Activated naive CD4-positive, alpha-beta T cell treated with anti-CD3 and anti-CD28 coated beads, Interleukin-2, amount 10 ng/mL, durations not matched to agents 7 days and 5 days (primary cell): ENCODE data around the gene IGF1.

Experiments used
- CTCF ChIA-PET: fragments of 350-600 bp; sonication (Branson Sonifier 250); formaldehyde crosslinking; loops from one replicate; lab custom pipeline; 2021; ENCODE audit warnings: antibody characterized with exemption; lab: Charles Lee
- DNase-seq: peaks from one replicate; pipeline ENCODE4 v3.0.0-alpha.2; 2020
- H3K27ac Mint-ChIP-seq: one replicate; pipeline ENCODE4 v1.8.0; 2021; ENCODE audit warnings: mild to moderate bottlenecking, moderate library complexity, mixed read lengths
- H3K27me3 Mint-ChIP-seq: one replicate; pipeline ENCODE4 v1.8.0; 2021; ENCODE audit warnings: mild to moderate bottlenecking, mixed read lengths
- H3K36me3 Mint-ChIP-seq: one replicate; pipeline ENCODE4 v1.8.0; 2021; ENCODE audit warnings: mixed read lengths
- H3K4me1 Mint-ChIP-seq: one replicate; pipeline ENCODE4 v1.8.0; 2021; ENCODE audit warnings: mixed read lengths
- H3K4me3 Mint-ChIP-seq: one replicate; pipeline ENCODE4 v1.8.0; 2021; ENCODE audit warnings: mild to moderate bottlenecking, moderate library complexity, mixed read lengths
- H3K9me3 Mint-ChIP-seq: one replicate; pipeline ENCODE4 v1.8.0; 2021; ENCODE audit warnings: mixed read lengths

Gene IGF1

DNA sequence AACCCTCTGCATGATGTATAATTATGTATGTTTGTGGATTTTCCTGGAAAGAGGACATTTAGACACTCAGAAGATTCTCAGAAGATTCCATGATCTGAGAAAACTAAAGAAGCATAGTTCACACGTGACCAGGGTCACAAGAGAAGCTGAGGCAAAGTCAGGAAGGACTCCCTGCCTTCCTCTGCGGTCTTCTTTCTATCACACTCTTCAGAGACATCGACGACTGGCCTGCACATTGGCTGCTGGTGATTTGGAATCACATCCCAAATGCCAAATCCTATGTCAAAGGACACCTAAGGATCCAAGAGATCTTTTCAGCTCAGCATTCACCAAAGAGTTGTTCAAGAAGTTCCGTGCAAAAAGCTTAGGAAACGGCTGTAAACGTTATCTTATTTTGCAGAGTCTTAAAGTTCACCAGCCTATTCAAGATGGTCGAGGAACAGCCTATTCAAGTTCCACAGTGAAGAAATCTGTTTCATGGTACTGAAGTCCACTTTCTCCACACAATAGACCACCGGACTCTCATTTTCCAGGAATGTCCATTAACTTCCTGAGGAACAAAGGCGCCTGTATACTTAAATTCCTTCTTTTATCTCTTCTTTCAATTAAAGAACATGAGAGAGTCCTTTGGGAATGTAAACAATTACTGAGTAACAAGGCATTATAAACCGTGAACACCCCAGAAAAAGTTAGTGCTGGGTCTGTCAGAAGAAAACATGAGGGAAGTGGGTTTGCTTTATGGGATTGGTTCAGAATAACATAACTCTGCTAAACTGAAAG is 42.1 kb downstream of the IGF1 start:
- peaks cover 8% of the 10 kb centered on the region for H3K27me3 Mint-ChIP-seq
- no peaks in the 10 kb centered on the region for H3K36me3 Mint-ChIP-seq
- no peak overlapping the region for H3K27ac Mint-ChIP-seq
- no peak for DNase-seq
- no peak overlapping the region for H3K4me3 Mint-ChIP-seq
- CTCF ChIA-PET = no interaction called here
- no peaks in the 10 kb centered on the region for H3K4me1 Mint-ChIP-seq
- no peaks in the 10 kb centered on the region for H3K9me3 Mint-ChIP-seq

DNA sequence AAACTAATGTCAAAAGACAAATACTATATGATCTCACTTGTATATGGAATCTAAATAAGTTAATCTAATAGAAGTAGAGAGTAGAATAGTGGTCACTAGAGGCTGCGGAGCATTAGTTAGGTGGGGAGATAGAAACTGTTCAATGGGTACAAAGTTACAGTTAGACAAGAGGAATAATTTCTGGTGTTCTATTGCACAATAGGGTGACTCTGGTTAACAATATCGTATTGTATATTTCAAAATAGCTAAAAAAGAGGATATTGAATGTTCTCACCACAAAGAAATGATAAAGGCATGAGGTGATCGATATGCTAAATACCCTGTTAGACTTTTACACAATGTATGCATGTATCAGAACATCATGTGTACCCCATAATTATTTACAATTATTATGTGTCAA is 42.9 kb downstream of the IGF1 start:
- Mint-ChIP-seq H3K27ac (no peak overlapping the region), H3K4me1 (no peaks in the 10 kb centered on the region), H3K36me3 (no peaks in the 10 kb centered on the region), H3K4me3 (no peak overlapping the region), H3K27me3 (peaks cover 8% of the 10 kb centered on the region), H3K9me3 (no peaks in the 10 kb centered on the region)
- no peak for DNase-seq
- CTCF ChIA-PET = interaction anchor here (0.6 kb wide), 1 partner anchor 445 kb away, joined by 4 read pairs; no protein-coding TSS in a partner anchor

DNA sequence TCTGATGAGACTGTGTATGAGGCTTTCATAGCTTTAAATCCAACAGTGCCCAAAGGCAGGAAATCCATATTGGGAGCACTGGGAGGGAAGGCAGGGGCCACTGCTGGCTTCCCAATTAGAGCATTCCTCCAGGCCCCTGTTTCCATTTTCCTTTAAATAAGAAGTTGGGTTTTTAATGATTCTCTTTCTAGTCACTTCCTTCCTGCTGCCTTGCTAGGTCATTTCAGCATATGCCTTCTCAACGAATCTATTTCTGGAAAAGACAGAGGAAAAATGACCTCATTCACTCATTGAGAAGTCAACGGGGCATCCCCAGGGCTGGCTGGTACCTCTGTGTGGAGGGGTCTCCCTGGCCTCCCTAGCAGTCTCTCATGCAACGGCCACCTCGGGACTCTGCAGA is 43.5 kb downstream of the IGF1 start:
- CTCF ChIA-PET = no interaction called here
- Mint-ChIP-seq H3K4me3 (no peak overlapping the region), H3K4me1 (no peaks in the 10 kb centered on the region), H3K27me3 (peaks cover 8% of the 10 kb centered on the region), H3K27ac (no peak overlapping the region), H3K9me3 (no peaks in the 10 kb centered on the region), H3K36me3 (no peaks in the 10 kb centered on the region)
- no peak for DNase-seq

DNA sequence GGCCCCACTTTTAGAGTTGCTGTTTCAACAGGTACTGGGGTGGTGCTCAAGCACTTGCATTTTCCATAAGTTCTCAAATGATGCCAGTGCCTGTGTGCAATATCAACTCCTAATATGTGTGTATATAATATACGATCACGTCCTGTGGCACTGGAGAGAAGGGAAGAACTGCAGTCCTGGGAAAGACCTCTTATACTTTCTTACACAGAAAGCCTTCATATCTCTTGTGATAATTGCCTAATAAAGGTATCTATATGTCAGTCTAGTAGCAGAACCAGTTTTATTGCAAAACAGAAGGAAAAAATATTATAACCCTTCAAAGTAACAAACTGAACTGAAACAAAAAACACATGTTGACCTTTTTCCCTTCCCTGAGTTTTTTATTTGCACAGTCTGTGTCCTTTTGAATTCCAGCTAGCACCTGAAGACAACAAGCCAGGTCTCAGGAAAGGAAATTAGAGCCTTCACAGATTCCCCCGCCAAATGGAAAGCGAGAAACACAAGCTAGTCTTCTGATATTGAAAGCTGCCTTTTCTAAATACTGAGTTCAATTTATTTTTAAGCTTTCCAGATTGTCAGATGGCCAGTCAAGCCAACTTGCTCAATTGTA is 44.4 kb downstream of the IGF1 start:
- no peaks in the 10 kb centered on the region for H3K4me1 Mint-ChIP-seq
- no peak overlapping the region for H3K4me3 Mint-ChIP-seq
- H3K27me3 Mint-ChIP-seq = peaks cover 8% of the 10 kb centered on the region
- H3K9me3 Mint-ChIP-seq = no peaks in the 10 kb centered on the region
- DNase-seq = no peak
- H3K27ac Mint-ChIP-seq = no peak overlapping the region
- CTCF ChIA-PET = no interaction called here
- H3K36me3 Mint-ChIP-seq = no peaks in the 10 kb centered on the region

DNA sequence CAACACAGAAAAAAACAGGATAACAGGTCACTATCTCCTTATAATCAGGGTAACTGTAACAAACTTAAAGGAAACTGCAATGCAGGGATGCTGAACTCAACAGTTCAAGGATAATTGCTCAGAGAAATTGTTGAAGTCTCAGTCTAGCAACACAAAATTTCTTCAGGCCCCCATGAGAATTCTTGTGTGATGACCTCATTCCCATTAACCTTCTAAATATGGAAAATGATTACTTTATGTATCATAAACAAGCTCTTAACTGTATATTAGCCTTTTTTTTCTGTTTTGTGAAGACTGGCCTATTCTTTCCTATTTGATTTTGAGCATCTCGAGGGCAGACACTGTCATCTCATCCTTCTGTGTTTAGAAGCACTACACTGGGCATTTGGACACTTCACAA is 47.1 kb downstream of the IGF1 start:
- no peaks in the 10 kb centered on the region for H3K36me3 Mint-ChIP-seq
- no peak overlapping the region for H3K4me3 Mint-ChIP-seq
- no peaks in the 10 kb centered on the region for H3K4me1 Mint-ChIP-seq
- CTCF ChIA-PET = no interaction called here
- H3K9me3 Mint-ChIP-seq = no peaks in the 10 kb centered on the region
- no peak for DNase-seq
- H3K27me3 Mint-ChIP-seq = peaks cover 4% of the 10 kb centered on the region
- H3K27ac Mint-ChIP-seq = no peak overlapping the region

DNA sequence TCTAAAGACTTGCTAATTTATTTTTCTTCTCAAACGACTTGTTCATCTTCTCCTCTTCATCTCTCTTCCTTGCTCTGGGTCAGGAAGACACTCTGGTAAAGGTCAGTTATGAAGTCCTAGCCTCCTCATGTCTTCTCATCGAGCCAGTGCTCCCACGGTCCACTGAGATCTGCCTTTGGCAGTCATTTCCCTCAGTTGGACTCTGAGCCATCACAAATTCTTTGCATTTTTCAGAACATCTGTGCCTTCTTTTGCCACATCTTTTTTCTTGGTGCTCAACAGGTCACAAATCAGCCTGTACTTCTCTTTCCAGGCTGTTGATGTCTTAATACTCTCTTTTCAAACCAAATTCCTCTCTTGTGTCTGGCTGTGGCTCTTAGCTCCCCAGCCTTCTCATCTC is 49.7 kb downstream of the IGF1 start:
- Mint-ChIP-seq H3K9me3 (no peaks in the 10 kb centered on the region), H3K4me1 (no peaks in the 10 kb centered on the region), H3K4me3 (no peak overlapping the region), H3K36me3 (no peaks in the 10 kb centered on the region), H3K27me3 (peaks cover 4% of the 10 kb centered on the region), H3K27ac (no peak overlapping the region)
- CTCF ChIA-PET = no interaction called here
- no peak for DNase-seq

DNA sequence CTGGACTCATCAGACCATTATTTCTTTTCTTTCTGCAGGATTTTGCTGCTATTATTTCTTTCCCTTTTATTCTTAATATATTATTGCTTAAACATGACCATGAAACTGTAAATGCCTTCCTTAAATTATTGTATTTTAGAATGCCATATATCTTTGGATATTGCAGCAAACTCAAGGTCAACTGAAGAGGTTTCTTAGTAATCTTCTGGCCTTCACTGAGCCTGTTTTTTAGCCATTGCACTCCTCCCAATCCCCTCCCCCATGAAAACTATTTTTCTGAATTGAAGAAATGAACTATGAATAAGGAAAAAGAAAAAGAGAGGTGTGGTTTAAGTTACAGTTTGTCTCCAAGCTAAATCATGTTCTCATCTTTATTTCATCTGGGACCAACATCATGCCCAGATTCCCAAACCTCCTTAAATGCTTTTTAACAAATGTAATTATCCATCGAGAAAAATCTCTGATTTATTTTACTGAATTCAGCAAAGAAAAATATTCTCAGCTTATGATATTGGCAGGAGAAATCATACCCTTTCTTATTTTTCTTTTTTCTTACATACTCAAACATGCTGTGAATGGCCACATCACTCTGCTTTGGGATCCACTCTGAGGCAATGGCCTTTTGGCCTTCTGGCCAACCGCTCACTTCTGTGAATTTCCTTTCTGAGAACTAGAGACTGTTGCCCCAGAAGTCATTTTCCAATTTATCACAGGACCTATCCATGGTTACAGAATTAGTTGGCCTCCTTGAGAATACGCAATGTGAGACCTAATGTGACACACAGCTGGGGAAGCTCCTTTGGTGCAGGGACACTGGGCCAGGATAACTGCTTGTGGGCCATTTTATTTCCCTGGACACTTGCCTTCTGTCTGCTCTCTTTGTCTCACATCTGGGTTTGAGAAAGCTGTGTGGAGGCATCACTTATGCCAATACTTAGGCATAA is 50.9 kb downstream of the IGF1 start:
- Mint-ChIP-seq H3K4me3 (no peak overlapping the region), H3K4me1 (no peaks in the 10 kb centered on the region), H3K27me3 (peaks cover 4% of the 10 kb centered on the region), H3K27ac (no peak overlapping the region), H3K9me3 (no peaks in the 10 kb centered on the region), H3K36me3 (no peaks in the 10 kb centered on the region)
- no peak for DNase-seq
- CTCF ChIA-PET = interaction anchor here (0.7 kb wide), 1 partner anchor 489 kb away, joined by 3 read pairs; no protein-coding TSS in a partner anchor

DNA sequence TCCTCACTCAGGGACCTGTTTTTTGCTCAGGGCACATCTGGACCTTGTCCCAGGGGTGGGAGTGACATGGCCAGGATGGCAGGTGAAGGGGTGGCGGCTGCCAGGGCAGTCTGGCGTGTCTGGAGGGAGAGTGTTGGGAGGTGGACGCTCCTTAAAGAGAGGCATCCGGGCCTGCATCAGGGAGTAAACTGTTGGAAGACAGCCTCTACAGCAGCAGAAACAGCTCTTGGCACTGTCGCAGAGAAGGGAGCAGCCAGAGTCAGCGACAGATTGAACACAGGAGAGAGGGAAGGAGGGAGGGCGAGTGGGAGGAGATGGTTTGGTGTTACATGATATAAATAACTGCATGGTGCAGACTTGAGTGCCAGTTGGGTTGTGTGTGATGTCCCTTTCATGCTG is 52.8 kb downstream of the IGF1 start:
- Mint-ChIP-seq H3K4me1 (peaks cover 3% of the 10 kb centered on the region), H3K9me3 (no peaks in the 10 kb centered on the region), H3K27me3 (peaks cover 4% of the 10 kb centered on the region), H3K36me3 (no peaks in the 10 kb centered on the region), H3K4me3 (no peak overlapping the region), H3K27ac (no peak overlapping the region)
- DNase-seq = no peak
- CTCF ChIA-PET = no interaction called here

DNA sequence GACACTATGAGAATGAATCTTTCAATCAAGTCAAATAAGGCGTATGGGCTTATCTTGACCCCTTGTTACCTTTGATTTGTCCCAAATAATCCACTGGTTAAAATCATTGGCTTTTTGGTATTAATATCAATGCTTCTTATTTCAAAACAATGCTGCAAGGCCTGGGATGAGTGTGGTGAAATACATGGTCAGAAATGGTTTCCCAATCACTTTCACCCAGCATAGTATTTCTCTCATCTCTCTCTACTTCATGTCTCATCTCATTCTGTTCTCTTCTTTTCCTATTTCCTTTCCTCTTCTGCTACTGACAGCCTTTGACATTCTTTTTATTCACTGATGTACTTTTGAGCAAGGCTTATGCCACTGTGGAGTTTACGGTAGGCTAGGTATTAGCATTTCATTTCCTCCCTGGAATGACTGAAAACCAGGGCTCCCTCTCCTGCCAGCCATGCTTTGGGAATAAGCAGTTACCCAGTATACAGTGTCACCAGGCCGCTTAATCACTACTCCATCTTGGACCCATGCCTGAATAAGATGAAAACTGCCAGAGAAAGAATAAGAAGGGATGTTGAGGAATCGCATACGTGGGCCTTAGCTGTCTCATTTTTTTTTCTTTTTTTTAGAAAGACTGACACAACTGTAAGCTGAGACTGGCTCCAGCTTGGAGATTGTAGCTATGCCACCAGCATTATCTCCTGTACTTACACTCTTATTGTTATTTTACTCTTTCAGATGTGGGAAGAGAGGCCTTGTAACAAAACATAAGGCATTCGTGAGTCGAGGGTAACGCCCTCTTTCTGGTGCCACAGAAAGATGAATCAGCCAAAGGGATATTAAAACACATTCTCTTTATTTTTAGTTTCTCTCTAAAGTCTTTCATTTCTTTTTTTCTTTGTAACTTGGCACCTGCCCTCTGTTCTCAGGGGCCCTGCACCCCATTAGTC is 53.5 kb downstream of the IGF1 start:
- CTCF ChIA-PET = no interaction called here
- no peaks in the 10 kb centered on the region for H3K36me3 Mint-ChIP-seq
- H3K9me3 Mint-ChIP-seq = no peaks in the 10 kb centered on the region
- H3K4me3 Mint-ChIP-seq = no peak overlapping the region
- DNase-seq = no peak
- no peak overlapping the region for H3K27ac Mint-ChIP-seq
- peaks cover 4% of the 10 kb centered on the region for H3K4me1 Mint-ChIP-seq
- peaks cover 4% of the 10 kb centered on the region for H3K27me3 Mint-ChIP-seq

DNA sequence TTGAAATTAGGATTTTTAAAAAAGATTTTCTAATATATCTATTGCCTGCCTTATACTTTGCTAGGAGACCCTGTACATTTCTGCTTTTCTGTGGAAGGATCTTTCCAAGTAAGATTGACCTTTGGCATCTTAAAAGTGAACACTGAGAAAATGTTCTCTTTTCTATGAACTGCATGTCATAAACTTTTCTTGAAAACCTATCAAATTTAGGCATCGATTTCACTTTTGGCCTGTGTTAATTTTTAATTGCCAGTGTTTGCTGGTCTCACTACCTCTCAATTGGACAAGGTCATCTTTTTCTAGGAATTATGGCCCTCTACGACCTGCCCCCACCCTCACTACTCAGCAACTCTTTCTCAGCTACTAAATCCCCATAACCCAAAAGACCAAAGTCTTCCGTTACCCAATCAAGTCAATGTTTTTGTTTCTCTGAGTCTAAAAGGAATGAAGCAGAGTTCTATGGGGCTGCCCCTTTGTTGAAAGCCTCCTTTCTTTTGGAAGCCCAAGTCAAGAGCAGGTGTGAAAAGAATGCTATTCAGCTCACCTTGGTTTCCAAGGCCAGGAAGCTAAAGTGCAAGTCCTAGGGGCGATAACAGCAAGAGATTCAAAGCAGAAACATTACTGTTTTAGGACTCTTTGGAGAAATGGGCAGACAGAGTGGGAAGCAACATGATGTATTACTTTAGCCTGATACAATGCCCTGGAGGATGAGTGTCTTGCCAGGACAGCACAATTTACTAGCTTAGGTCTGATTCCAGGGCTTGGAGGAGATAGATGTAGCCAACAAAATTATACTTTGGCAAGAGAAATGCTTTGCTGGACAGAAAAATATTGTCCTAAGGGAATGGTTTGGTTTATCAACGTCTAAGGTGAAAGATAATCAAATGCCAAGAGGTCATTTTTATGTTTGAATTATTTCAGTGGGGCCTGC is 55.0 kb downstream of the IGF1 start:
- no peak for DNase-seq
- Mint-ChIP-seq H3K27me3 (no peaks in the 10 kb centered on the region), H3K27ac (no peak overlapping the region), H3K4me1 (peaks cover 13% of the 10 kb centered on the region), H3K9me3 (no peaks in the 10 kb centered on the region), H3K36me3 (no peaks in the 10 kb centered on the region), H3K4me3 (no peak overlapping the region)
- CTCF ChIA-PET = no interaction called here

DNA sequence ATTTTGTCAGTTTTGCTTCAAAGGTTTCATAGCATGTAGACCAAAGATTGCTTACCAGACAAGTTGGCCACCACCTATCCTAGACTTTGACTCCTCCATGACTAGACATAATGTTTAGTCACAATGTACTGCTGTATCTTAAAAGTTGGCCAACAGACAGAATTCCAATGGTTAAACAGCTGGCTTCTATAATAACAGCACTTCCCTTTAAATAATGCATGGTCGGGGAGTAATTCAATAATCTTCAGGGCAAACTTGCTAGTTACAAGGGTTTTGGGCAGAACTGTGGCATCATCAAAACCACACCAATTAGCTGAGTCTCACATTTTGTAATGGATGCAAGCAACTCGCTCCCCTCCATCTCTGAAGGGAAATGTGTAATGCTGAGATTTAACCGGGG is 56.9 kb downstream of the IGF1 start:
- no peak for DNase-seq
- Mint-ChIP-seq H3K4me3 (no peak overlapping the region), H3K9me3 (no peaks in the 10 kb centered on the region), H3K4me1 (peaks cover 13% of the 10 kb centered on the region), H3K27me3 (peaks cover 4% of the 10 kb centered on the region), H3K27ac (no peak overlapping the region), H3K36me3 (no peaks in the 10 kb centered on the region)
- CTCF ChIA-PET = no interaction called here

DNA sequence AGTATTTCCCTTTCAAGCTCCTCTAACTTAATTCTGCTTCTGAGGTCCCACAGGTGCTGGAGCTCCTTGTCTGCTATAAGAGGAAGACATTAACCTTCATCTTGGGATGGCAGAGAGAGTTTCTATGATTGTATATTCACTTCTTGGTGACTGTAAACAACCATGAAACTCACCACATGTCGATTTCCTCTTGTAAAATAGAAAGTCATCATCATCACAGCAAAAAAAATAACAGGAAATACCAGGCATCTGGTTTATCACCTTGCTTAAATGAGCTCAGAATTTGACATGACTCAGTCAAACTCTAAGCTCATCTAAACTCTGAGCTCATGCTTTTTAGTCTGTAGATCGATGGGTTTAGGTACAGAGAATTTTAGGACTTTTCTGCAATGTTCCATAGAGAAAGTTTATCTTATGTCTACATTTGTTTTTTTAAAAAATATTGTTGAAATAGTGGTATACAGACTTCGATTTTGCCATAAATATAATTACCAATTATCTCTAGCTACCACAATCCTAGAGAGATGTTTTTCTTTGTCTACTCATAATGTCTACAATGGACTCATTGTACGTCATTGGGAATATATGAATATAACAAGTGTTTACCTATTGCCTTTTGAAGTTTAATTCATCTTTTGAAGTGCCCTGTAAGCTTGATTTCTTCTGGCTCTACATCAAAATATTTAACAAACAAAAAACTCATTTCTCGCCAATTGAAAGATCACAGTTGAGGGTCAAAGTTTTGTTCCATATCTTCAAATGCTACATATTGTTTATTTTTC is 58.4 kb downstream of the IGF1 start:
- DNase-seq = no peak
- H3K4me3 Mint-ChIP-seq = no peak overlapping the region
- no peaks in the 10 kb centered on the region for H3K9me3 Mint-ChIP-seq
- CTCF ChIA-PET = interaction anchor here (0.8 to 1.8 kb wide), 3 partner anchors 35 to 62 kb away, joined by 3 to 6 read pairs (median 3); no protein-coding TSS in a partner anchor
- H3K27me3 Mint-ChIP-seq = peaks cover 4% of the 10 kb centered on the region
- H3K4me1 Mint-ChIP-seq = peaks cover 13% of the 10 kb centered on the region
- peak overlapping the region; percentile 79 for H3K27ac Mint-ChIP-seq
- no peaks in the 10 kb centered on the region for H3K36me3 Mint-ChIP-seq
